Panc1 (cell line): ENCODE results near the gene KRTAP4-6. TPM values are rescaled to one million over a fixed set of nuclear protein-coding genes. Genes with fewer than 3 reads are reported as not detected.

Experiments used
- ATAC-seq: fragments of 200-7000 bp; cut with Tn5 transposase; 2 replicates; pipeline ENCODE4 v1.9.1; 2020; ENCODE audit warnings: mild to moderate bottlenecking, moderate library complexity
- BruUV-seq: library from RNA; stranded (reverse); fragments of 400-500 nt; replicated peaks from 2 replicates; lab custom pipeline; 2021; lab: Mats Ljungman, UMichigan
- CTCF ChIA-PET: fragments of 300-600 bp; sonication (Branson Sonifier 250); formaldehyde crosslinking; loops from one replicate; lab custom pipeline; 2022; ENCODE audit warnings: antibody characterized with exemption; lab: Charles Lee
- POLR2A ChIA-PET: fragments of 300-600 bp; sonication (Branson Sonifier 250); formaldehyde crosslinking; loops from one replicate; lab custom pipeline; 2022; ENCODE audit warnings: antibody characterized with exemption; lab: Charles Lee
- DNase-seq: peaks from one replicate; pipeline ENCODE4 v3.0.0-alpha.2; 2010; ENCODE audit warnings: low read depth, low spot score
- H3K27ac ChIP-seq: 2 replicates; pipeline ENCODE4 v1.5.1; 2011; ENCODE audit warnings: mild to moderate bottlenecking, low read length, inconsistent platforms
- H3K27me3 ChIP-seq: fragments of 200-500 bp; sonication (Bioruptor generic); 2 replicates; pipeline ENCODE4 v1.6.0; 2014; ENCODE audit warnings: low read length, inconsistent platforms; ENCODE audit not compliant: control insufficient read depth, insufficient read depth
- H3K36me3 ChIP-seq: fragments of 200-500 bp; sonication (Bioruptor generic); 2 replicates; pipeline ENCODE4 v1.5.1; 2014; ENCODE audit warnings: inconsistent platforms, mild to moderate bottlenecking, low read length, moderate library complexity; ENCODE audit not compliant: control insufficient read depth, insufficient read depth
- H3K4me1 ChIP-seq: 2 replicates; pipeline ENCODE4 v1.5.1; 2011; ENCODE audit warnings: inconsistent platforms, mild to moderate bottlenecking, low read length, moderate library complexity; ENCODE audit not compliant: control insufficient read depth, insufficient read depth
- H3K4me3 ChIP-seq, 2 experiments: 2 replicates each; pipeline ENCODE4 v1.5.1; 2011 to 2012; ENCODE audit warnings: low read depth in 2 of 2, low read length in 2 of 2, mild to moderate bottlenecking in 2 of 2, inconsistent platforms in 1 of 2, moderate library complexity in 1 of 2
- H3K9me3 ChIP-seq: fragments of 200-500 bp; sonication (Bioruptor generic); 2 replicates; pipeline ENCODE4 v1.5.1; 2014; ENCODE audit warnings: low read depth, mild to moderate bottlenecking, inconsistent platforms, low read length, moderate library complexity; ENCODE audit not compliant: control insufficient read depth, insufficient read depth
- POLR2AphosphoS5 ChIP-seq: IDR thresholded peaks from 2 replicates; pipeline ENCODE4 v1.6.1; 2012; ENCODE audit warnings: mild to moderate bottlenecking, low read depth, low read length, moderate library complexity
- SIN3A ChIP-seq: IDR thresholded peaks from 2 replicates; pipeline ENCODE4 v1.6.1; 2012; ENCODE audit warnings: low read depth, mild to moderate bottlenecking, low read length, moderate library complexity, borderline replicate concordance; ENCODE audit not compliant: insufficient read depth
- TCF7L2 ChIP-seq: IDR thresholded peaks from 2 replicates; pipeline ENCODE4 v1.6.1; 2011; ENCODE audit warnings: mild to moderate bottlenecking, low read depth, low read length, inconsistent platforms
- in situ Hi-C: cut with HindIII; loops from 2 replicates; pipeline ENCODE4 v1.10.0; 2016; ENCODE audit warnings: low sequenced_read_pairs, low pct_unique_long_range_greater_than_20kb
- intact Hi-C: fragments of 100-400 bp; cut with micrococcal nuclease; formaldehyde crosslinking; loops from one replicate; pipeline ENCODE4 v1.10.0; 2022; ENCODE audit not compliant: unreplicated experiment
- total RNA-seq: library from RNA; stranded (reverse); gene quantifications from one replicate; pipeline ENCODE4 v1.2.1, GENCODE V29; 2021; ENCODE audit not compliant: unreplicated experiment
- TF ChIP-seq, protein P1 (sequence below): fragments of 450-650 bp; IDR thresholded peaks from 2 replicates; pipeline ENCODE4 v1.5.1; 2017; ENCODE audit warnings: mild to moderate bottlenecking
- TF ChIP-seq, protein P2 (sequence below), 2 experiments: IDR thresholded peaks; 2 replicates each; pipeline ENCODE4 v1.6.1; 2011 to 2012; ENCODE audit warnings: low read depth in 2 of 2, control low read depth in 1 of 2, low read length in 1 of 2, mild to moderate bottlenecking in 1 of 2, moderate library complexity in 1 of 2; ENCODE audit not compliant: insufficient read depth in 1 of 2

The KRTAP4-6 gene
- total RNA-seq, 1 experiment from 2014 or later, result not detected

DNA sequence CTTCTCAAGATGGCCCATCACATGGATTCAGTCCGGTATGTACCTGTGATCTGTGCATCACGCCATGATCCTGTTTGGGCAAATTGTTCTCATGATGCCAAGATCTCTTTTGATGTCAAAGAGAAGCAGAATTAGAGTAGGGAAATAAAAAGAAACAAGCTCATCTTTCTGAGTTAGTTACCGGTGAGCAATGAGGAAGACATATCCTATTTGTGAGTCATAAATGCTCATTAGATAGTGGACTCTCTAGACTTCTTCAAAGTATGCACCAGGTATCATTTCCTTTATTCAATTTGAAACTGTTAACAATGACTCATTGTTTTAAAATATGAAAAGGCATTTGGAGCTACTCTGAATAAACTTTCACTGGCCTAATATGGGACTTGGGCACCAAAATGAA is 8.4 kb downstream of the KRTAP4-6 start:
- TF ChIP-seq TCF7L2 (no peak), POLR2AphosphoS5 (no peak)
- TF ChIP-seq, protein P1, sequence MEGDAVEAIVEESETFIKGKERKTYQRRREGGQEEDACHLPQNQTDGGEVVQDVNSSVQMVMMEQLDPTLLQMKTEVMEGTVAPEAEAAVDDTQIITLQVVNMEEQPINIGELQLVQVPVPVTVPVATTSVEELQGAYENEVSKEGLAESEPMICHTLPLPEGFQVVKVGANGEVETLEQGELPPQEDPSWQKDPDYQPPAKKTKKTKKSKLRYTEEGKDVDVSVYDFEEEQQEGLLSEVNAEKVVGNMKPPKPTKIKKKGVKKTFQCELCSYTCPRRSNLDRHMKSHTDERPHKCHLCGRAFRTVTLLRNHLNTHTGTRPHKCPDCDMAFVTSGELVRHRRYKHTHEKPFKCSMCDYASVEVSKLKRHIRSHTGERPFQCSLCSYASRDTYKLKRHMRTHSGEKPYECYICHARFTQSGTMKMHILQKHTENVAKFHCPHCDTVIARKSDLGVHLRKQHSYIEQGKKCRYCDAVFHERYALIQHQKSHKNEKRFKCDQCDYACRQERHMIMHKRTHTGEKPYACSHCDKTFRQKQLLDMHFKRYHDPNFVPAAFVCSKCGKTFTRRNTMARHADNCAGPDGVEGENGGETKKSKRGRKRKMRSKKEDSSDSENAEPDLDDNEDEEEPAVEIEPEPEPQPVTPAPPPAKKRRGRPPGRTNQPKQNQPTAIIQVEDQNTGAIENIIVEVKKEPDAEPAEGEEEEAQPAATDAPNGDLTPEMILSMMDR, result no peak
- TF ChIP-seq, protein P2, sequence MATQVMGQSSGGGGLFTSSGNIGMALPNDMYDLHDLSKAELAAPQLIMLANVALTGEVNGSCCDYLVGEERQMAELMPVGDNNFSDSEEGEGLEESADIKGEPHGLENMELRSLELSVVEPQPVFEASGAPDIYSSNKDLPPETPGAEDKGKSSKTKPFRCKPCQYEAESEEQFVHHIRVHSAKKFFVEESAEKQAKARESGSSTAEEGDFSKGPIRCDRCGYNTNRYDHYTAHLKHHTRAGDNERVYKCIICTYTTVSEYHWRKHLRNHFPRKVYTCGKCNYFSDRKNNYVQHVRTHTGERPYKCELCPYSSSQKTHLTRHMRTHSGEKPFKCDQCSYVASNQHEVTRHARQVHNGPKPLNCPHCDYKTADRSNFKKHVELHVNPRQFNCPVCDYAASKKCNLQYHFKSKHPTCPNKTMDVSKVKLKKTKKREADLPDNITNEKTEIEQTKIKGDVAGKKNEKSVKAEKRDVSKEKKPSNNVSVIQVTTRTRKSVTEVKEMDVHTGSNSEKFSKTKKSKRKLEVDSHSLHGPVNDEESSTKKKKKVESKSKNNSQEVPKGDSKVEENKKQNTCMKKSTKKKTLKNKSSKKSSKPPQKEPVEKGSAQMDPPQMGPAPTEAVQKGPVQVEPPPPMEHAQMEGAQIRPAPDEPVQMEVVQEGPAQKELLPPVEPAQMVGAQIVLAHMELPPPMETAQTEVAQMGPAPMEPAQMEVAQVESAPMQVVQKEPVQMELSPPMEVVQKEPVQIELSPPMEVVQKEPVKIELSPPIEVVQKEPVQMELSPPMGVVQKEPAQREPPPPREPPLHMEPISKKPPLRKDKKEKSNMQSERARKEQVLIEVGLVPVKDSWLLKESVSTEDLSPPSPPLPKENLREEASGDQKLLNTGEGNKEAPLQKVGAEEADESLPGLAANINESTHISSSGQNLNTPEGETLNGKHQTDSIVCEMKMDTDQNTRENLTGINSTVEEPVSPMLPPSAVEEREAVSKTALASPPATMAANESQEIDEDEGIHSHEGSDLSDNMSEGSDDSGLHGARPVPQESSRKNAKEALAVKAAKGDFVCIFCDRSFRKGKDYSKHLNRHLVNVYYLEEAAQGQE (IDR thresholded peaks at IDR 0.05; ENCODE audit: insufficient read depth in 1 of 2, low read depth in 2 of 2, low read length in 1 of 2), result no peak
- no peak overlapping the region for H3K4me3 ChIP-seq
- H3K4me1 ChIP-seq, result no peaks in the 10 kb centered on the region
- no peaks in the 10 kb centered on the region for H3K36me3 ChIP-seq
- CTCF ChIA-PET, result no interaction called here
- peaks cover 3% of the 10 kb centered on the region; the same call in 1 of the 2 replicates for H3K27me3 ChIP-seq
- no peak overlapping the region for H3K27ac ChIP-seq
- POLR2A ChIA-PET, result no interaction called here
- H3K9me3 ChIP-seq, result no peaks in the 10 kb centered on the region
- BruUV-seq, result no TSS peak
- in situ Hi-C loops (no loop called here), intact Hi-C loops (no loop called here)
- no peak for DNase-seq
- ATAC-seq, result no peak

DNA sequence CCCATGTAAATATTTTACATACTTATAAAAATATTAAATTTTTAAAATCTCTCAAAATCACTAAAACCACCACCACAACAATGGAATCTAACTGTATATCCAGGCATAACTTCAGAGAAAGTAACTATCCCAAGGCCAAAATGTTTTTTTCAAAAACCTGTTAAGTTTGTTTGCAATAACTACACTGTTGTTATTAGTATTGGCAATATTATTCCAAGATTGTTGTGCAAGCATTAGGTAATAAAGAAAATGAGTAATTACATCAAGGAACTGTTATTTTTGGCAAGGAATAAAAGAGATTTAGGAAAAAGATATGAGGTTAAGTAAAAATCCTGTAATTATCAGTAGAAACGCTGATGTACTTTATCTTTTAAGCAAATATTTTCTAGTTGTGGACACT is 13.0 kb downstream of the KRTAP4-6 start:
- no TSS peak for BruUV-seq
- TF ChIP-seq SIN3A, result no peak
- no peak for TF ChIP-seq POLR2AphosphoS5
- TF ChIP-seq, protein P1, result no peak
- TF ChIP-seq, protein P2 (IDR thresholded peaks at IDR 0.05; ENCODE audit: insufficient read depth in 1 of 2, low read depth in 2 of 2, low read length in 1 of 2), result no peak
- TF ChIP-seq TCF7L2, result no peak
- DNase-seq (no peak), ATAC-seq (no peak)
- Histone ChIP-seq H3K4me3 (no peak overlapping the region), H3K36me3 (no peaks in the 10 kb centered on the region), H3K27ac (no peak overlapping the region), H3K4me1 (no peaks in the 10 kb centered on the region), H3K9me3 (no peaks in the 10 kb centered on the region), H3K27me3 (peaks cover 3% of the 10 kb centered on the region; the same call in 1 of the 2 replicates)
- POLR2A ChIA-PET, result no interaction called here
- in situ Hi-C loops (no loop called here), intact Hi-C loops (no loop called here)
- CTCF ChIA-PET, result no interaction called here
